HepG2 (cell line): ENCODE measurements around the gene PIEZO1. TPM values are rescaled to one million over a fixed set of nuclear protein-coding genes. Genes with fewer than 3 reads are reported as not detected.

ENCODE experiments used
- ATAC-seq: fragments of 200-7000 bp; cut with Tn5 transposase; 3 replicates; pipeline ENCODE4 v1.9.1; 2020; ENCODE audit warnings: mild to moderate bottlenecking, moderate library complexity
- BruUV-seq: library from RNA; stranded (reverse); fragments of 400-500 nt; replicated peaks from 2 replicates; lab custom pipeline; 2021; lab: Mats Ljungman, UMichigan
- CTCF ChIA-PET: fragments of 300-600 bp; formaldehyde crosslinking; extraction: SDS; loops from one replicate; lab custom pipeline; 2021; ENCODE audit warnings: low total read pairs, inconsistent platforms, low intra/inter-chr PET ratio; lab: Yijun Ruan, JAX
- POLR2A ChIA-PET: fragments of 350-600 bp; sonication (Branson Sonifier 250); formaldehyde crosslinking; loops from one replicate; lab custom pipeline; 2020; ENCODE audit warnings: antibody characterized with exemption, inconsistent platforms; lab: Yijun Ruan, JAX
- DNase-seq: peaks from one replicate; pipeline ENCODE4 v3.0.0-alpha.2; 2015; ENCODE audit warnings: low spot score
- FAIRE-seq: peaks from 3 replicates; lab custom pipeline; 2011; peaks lifted over from hg19 to GRCh38; lab: Jason Lieb, UNC
- H2AFZ ChIP-seq: one replicate; pipeline ENCODE4 v1.6.1; 2011; ENCODE audit warnings: low read length, inconsistent platforms
- H3K27ac ChIP-seq: fragments of 300-600 bp; 3 replicates; pipeline ENCODE4 v1.8.0; 2011; ENCODE audit warnings: mixed run types, mild to moderate bottlenecking, mixed read lengths, low read length, inconsistent platforms; ENCODE audit not compliant: insufficient read depth; ENCODE audit errors: extremely low read length
- H3K27me3 ChIP-seq, 2 experiments: fragments of 200-600 bp in 1 of 2; 2 replicates in 1 of 2; 3 replicates in 1 of 2; pipeline versions ENCODE4 v1.6.0 to v1.8.0; 2011; ENCODE audit warnings: low read length in 2 of 2, mild to moderate bottlenecking in 2 of 2, moderate library complexity in 2 of 2, inconsistent platforms in 1 of 2; ENCODE audit not compliant: insufficient read depth in 2 of 2, control insufficient read depth in 1 of 2
- H3K36me3 ChIP-seq, 2 experiments: fragments of 200-600 bp in 1 of 2; replicated peaks in 1 of 2; 2 replicates in 1 of 2; 3 replicates in 1 of 2; pipeline versions ENCODE4 v1.5.1 to v1.8.0; 2011; ENCODE audit warnings: low read length in 2 of 2, inconsistent platforms in 1 of 2; ENCODE audit not compliant: insufficient read depth in 2 of 2, control insufficient read depth in 1 of 2
- H3K4me1 ChIP-seq: 2 replicates; pipeline ENCODE4 v1.5.1; 2012; ENCODE audit warnings: low read length, inconsistent platforms; ENCODE audit not compliant: insufficient read depth
- H3K4me2 ChIP-seq: 2 replicates; pipeline ENCODE4 v1.6.0; 2011; ENCODE audit warnings: low read depth, low read length, inconsistent platforms
- H3K4me3 ChIP-seq, 3 experiments: fragments of 200-600 bp in 1 of 3; sonication (generic), shearing (Covaris generic) in 1 of 3; replicated peaks in 1 of 3; 2 replicates each; pipeline ENCODE4 v1.5.1; 2011 to 2016; ENCODE audit warnings: low read length in 3 of 3, inconsistent platforms in 2 of 3, low read depth in 2 of 3, mild to moderate bottlenecking in 2 of 3, control low read depth in 1 of 3, mixed read lengths in 1 of 3; ENCODE audit not compliant: insufficient read depth in 1 of 3
- H3K79me2 ChIP-seq: one replicate; pipeline ENCODE4 v1.6.1; 2011; ENCODE audit warnings: low read length, inconsistent platforms; ENCODE audit not compliant: insufficient read depth
- H3K9ac ChIP-seq: 2 replicates; pipeline ENCODE4 v1.6.0; 2011; ENCODE audit warnings: mild to moderate bottlenecking, low read depth, low read length, inconsistent platforms; ENCODE audit not compliant: insufficient read depth
- H3K9me3 ChIP-seq: 2 replicates; pipeline ENCODE4 v1.5.1; 2012; ENCODE audit warnings: mild to moderate bottlenecking, low read length
- H4K20me1 ChIP-seq: 2 replicates; pipeline ENCODE4 v1.6.0; 2011; ENCODE audit warnings: inconsistent platforms, mild to moderate bottlenecking, low read length, moderate library complexity; ENCODE audit not compliant: insufficient read depth
- AHR ChIP-seq: IDR thresholded peaks from 2 replicates; pipeline ENCODE4 v1.6.1; 2018; ENCODE audit warnings: missing genetic modification reagents, missing compliant biosample characterization
- CENPT ChIP-seq: sonication (generic); formaldehyde crosslinking; IDR thresholded peaks from 2 replicates; pipeline ENCODE4 v1.8.0; 2022; ENCODE audit warnings: low read depth, mild to moderate bottlenecking, moderate library complexity, missing genetic modification reagents
- EED ChIP-seq: sonication (generic); formaldehyde crosslinking; IDR thresholded peaks from 2 replicates; pipeline ENCODE4 v1.5.0; 2020; ENCODE audit warnings: mild to moderate bottlenecking, missing genetic modification reagents
- EHMT2 ChIP-seq: fragments of 200-600 bp; sonication (generic); IDR thresholded peaks from 2 replicates; pipeline ENCODE4 v1.7.0; 2017; ENCODE audit warnings: antibody characterized with exemption, low read depth, low read length, borderline replicate concordance
- ELF4 ChIP-seq: sonication (generic); formaldehyde crosslinking; IDR thresholded peaks from 2 replicates; pipeline ENCODE4 v1.5.0; 2020; ENCODE audit warnings: missing genetic modification reagents, mild to moderate bottlenecking, moderate library complexity, borderline replicate concordance
- HNRNPLL ChIP-seq: fragments of 200-400 bp; formaldehyde crosslinking; IDR thresholded peaks from 2 replicates; pipeline ENCODE4 v1.6.1; 2017; ENCODE audit warnings: mild to moderate bottlenecking, low read depth, low read length; ENCODE audit not compliant: poor library complexity, severe bottlenecking
- JARID2 ChIP-seq: sonication (generic); formaldehyde crosslinking; IDR thresholded peaks from 2 replicates; pipeline ENCODE4 v1.8.1; 2023; ENCODE audit warnings: missing genetic modification reagents, inconsistent platforms; ENCODE audit not compliant: insufficient replicate concordance
- LCORL ChIP-seq, 2 experiments: fragments of 450-650 bp in 1 of 2; sonication (generic) in 1 of 2; formaldehyde crosslinking in 1 of 2; IDR thresholded peaks; 2 replicates each; pipeline versions ENCODE4 v1.5.0 to v1.6.1; 2017 to 2020; ENCODE audit warnings: antibody characterized with exemption in 1 of 2, missing genetic modification reagents in 1 of 2
- MAFF ChIP-seq: IDR thresholded peaks from 2 replicates; pipeline ENCODE4 v1.6.1; 2011; ENCODE audit warnings: low read depth, low read length, improper control_type of control experiment
- MAZ ChIP-seq, 2 experiments: sonication (generic) in 1 of 2; formaldehyde crosslinking in 1 of 2; IDR thresholded peaks; 2 replicates each; pipeline versions ENCODE4 v1.5.0 to v1.6.1; 2012 to 2020; ENCODE audit warnings: low read depth in 2 of 2, mild to moderate bottlenecking in 2 of 2, borderline replicate concordance in 1 of 2, improper control_type of control experiment in 1 of 2, low read length in 1 of 2, missing genetic modification reagents in 1 of 2, moderate library complexity in 1 of 2
- PREB ChIP-seq: sonication (generic); formaldehyde crosslinking; IDR thresholded peaks from 2 replicates; pipeline ENCODE4 v1.4.0; 2020; ENCODE audit warnings: missing genetic modification reagents
- SAFB2 ChIP-seq: sonication (generic); formaldehyde crosslinking; IDR thresholded peaks from 2 replicates; pipeline ENCODE4 v1.5.1; 2020; ENCODE audit warnings: missing genetic modification reagents, low read depth, mild to moderate bottlenecking, borderline replicate concordance
- SOX6 ChIP-seq, 2 experiments: fragments of 450-650 bp in 1 of 2; sonication (generic) in 1 of 2; formaldehyde crosslinking in 1 of 2; IDR thresholded peaks; 2 replicates each; pipeline versions ENCODE4 v1.4.0 to v1.6.1; 2017 to 2020; ENCODE audit warnings: antibody characterized with exemption in 1 of 2, mild to moderate bottlenecking in 1 of 2, missing genetic modification reagents in 1 of 2
- SUZ12 ChIP-seq: fragments of 150-350 bp; IDR thresholded peaks from 2 replicates; pipeline ENCODE4 v1.6.1; 2014; ENCODE audit warnings: low read depth, low read length
- TAF15 ChIP-seq: fragments of 200-400 bp; formaldehyde crosslinking; IDR thresholded peaks from one replicate; pipeline ENCODE4 v1.6.1; 2018; ENCODE audit warnings: mild to moderate bottlenecking, low read depth, low read length; ENCODE audit not compliant: poor library complexity, severe bottlenecking
- ZFP90 ChIP-seq: sonication (generic); formaldehyde crosslinking; IDR thresholded peaks from 2 replicates; pipeline ENCODE4 v1.8.0; 2022; ENCODE audit warnings: missing genetic modification reagents, mild to moderate bottlenecking, inconsistent platforms, borderline replicate concordance
- ZNF263 ChIP-seq: sonication (generic); formaldehyde crosslinking; IDR thresholded peaks from 2 replicates; pipeline ENCODE4 v1.4.0; 2020; ENCODE audit warnings: missing genetic modification reagents
- ZNF607 ChIP-seq: sonication (generic); formaldehyde crosslinking; IDR thresholded peaks from 2 replicates; pipeline ENCODE4 v1.5.1; 2020; ENCODE audit warnings: missing genetic modification reagents, mild to moderate bottlenecking, borderline replicate concordance
- WGBS: methylation state at CpG from one replicate; pipeline ENCODE4 v1.1.6; 2017; ENCODE audit warnings: low lambda C conversion rate; 5-methylcytosine and 5-hydroxymethylcytosine counted together
- in situ Hi-C: cut with HindIII; loops from 2 replicates; pipeline ENCODE4 v1.10.0; 2017; ENCODE audit warnings: low pct_unique_long_range_greater_than_20kb; ENCODE audit not compliant: extremely low pct_ligation_motif_present
- intact Hi-C: fragments of 100-400 bp; cut with micrococcal nuclease; formaldehyde crosslinking; loops from one replicate; pipeline ENCODE4 v1.10.0; 2022; ENCODE audit not compliant: unreplicated experiment
- polyA plus RNA-seq, 8 experiments: library from polyadenylated mRNA; depleted of rRNA in 3 of 8; stranded (reverse) in 7 of 8; unstranded in 1 of 8; fragments of >200 nt; fragmentation: Illumina TruSeq in 4 of 8; extraction: Trizol in 4 of 8; gene quantifications; 2 replicates each; pipeline versions ENCODE4 v1.2.1 to v1.2.3, GENCODE V29; 2011 to 2016; ENCODE audit warnings: low read depth in 4 of 8, missing spikeins in 1 of 8, mixed read lengths in 1 of 8; ENCODE audit not compliant: insufficient read depth in 1 of 8
- total RNA-seq, 5 experiments: library from RNA; depleted of rRNA; stranded (reverse); fragments of >200 nt; fragmentation: Illumina TruSeq; extraction: Trizol; gene quantifications; 2 replicates each; pipeline ENCODE4 v1.2.3, GENCODE V29; 2016; ENCODE audit warnings: low read depth in 1 of 5

PIEZO1 gene
- total and polyA plus RNA-seq, 2 of the 13 experiments (the other 11 are each of a cell fraction or from before 2014, with no cell fraction given) = 67.9 to 85.0 TPM

- no peak for TF ChIP-seq PREB (CRISPR knock-in tag)
Observed at GRCh38 chr16:88816736-88817535, 31.9 kb upstream of the PIEZO1 start (continued).

- Histone ChIP-seq H3K4me2 (no peak overlapping the region), H3K27me3 (peaks cover 0 to 5% of the 10 kb centered on the region in 2 experiments; a peak in 1 of 5 replicates), H3K79me2 (peaks cover 4% of the 10 kb centered on the region), H4K20me1 (peaks cover 1% of the 10 kb centered on the region; the same call in 1 of the 2 replicates), H3K27ac (no peak overlapping the region), H3K4me1 (peaks cover 33% of the 10 kb centered on the region), H3K36me3 (no peaks in the 10 kb centered on the region), H3K4me3 (no peak overlapping the region), H3K9ac (no peak overlapping the region), H2AFZ (no peak overlapping the region), H3K9me3 (no peaks in the 10 kb centered on the region)
- DNase-seq (peak; percentile 35), FAIRE-seq (no peak), ATAC-seq (peak; percentile 41)
- ChIA-PET POLR2A (interaction anchor here (0.7 kb wide), 1 partner anchor 15 kb away, joined by 3 read pairs; no protein-coding TSS in a partner anchor), CTCF (interaction anchor here (1.2 to 2.1 kb wide), 2 partner anchors 41 to 351 kb away, joined by 4 to 11 read pairs; partner anchors contain the start of genes GALNS and TRAPPC2L)
- in situ Hi-C loops = loop anchor here (5.0 kb wide), 1 partner anchor 351 kb away; no protein-coding TSS in a partner anchor
- WGBS = 33% methylated on average over 3 of the region's 19 CpGs
- no TSS peak for BruUV-seq
- intact Hi-C loops = loop anchor here (5.0 kb wide), 2 partner anchors 41 to 351 kb away; partner anchors contain the start of genes GALNS and TRAPPC2L
- TF ChIP-seq MAZ (IDR thresholded peaks at IDR 0.05; ENCODE audit: borderline replicate concordance, low read depth, low read length) = peak; percentile 50; the same call in 1 of the 2 replicates
- TF ChIP-seq MAZ (CRISPR knock-in tag; IDR thresholded peaks at IDR 0.05; ENCODE audit: low read depth) = no peak
- TF ChIP-seq ZNF607 = no peak
- TF ChIP-seq ELF4 (CRISPR knock-in tag) = no peak
- TF ChIP-seq MAFF = peak; percentile 59; the same call in 1 of the 2 replicates
- TF ChIP-seq SOX6 (IDR thresholded peaks at IDR 0.05) = no peak
- TF ChIP-seq SOX6 (CRISPR knock-in tag; IDR thresholded peaks at IDR 0.05) = 0 out of 2 replicates have a peak, but pooled peaks have one; percentile 21
- TF ChIP-seq SAFB2 = 0 out of 2 replicates have a peak, but pooled peaks have one; percentile 34
- no peak for TF ChIP-seq EED (CRISPR knock-in tag)
- TF ChIP-seq ZNF263 (CRISPR knock-in tag) = peak; percentile 11; the same call in 1 of the 2 replicates
- TF ChIP-seq EHMT2 = no peak
- peak; percentile 70; the same call in 1 of the 2 replicates for TF ChIP-seq AHR (CRISPR knock-in tag)
- TF ChIP-seq JARID2 (CRISPR knock-in tag) = peak; percentile 56
- TF ChIP-seq SUZ12 = no peak
- peak; percentile 76; the same call in 1 of the 2 replicates for TF ChIP-seq ZFP90 (CRISPR knock-in tag)
- TF ChIP-seq CENPT (CRISPR knock-in tag) = peak; percentile 30; the same call in 1 of the 2 replicates
- TF ChIP-seq HNRNPLL = peak; percentile 43
- peak; percentile 78 for TF ChIP-seq TAF15
- no peak for TF ChIP-seq LCORL (IDR thresholded peaks at IDR 0.05)
- no peak for TF ChIP-seq LCORL (CRISPR knock-in tag; IDR thresholded peaks at IDR 0.05)
Observed at GRCh38 chr16:88815901-88816589, 31.0 kb upstream of the PIEZO1 start.
